WI38 (cell line): ENCODE measurements around the gene NBDY.
"Not testable (repeated sequence)": the region's sequence is repeated elsewhere in the genome, so short reads cannot be mapped to it uniquely, and the experiment has no call there.

Experiments used
- H3K4me3 ChIP-seq: 2 replicates; pipeline ENCODE4 v1.5.1; 2011; ENCODE audit warnings: low read depth, mild to moderate bottlenecking, control low read depth, low read length
- CTCF ChIP-seq: IDR thresholded peaks from 2 replicates; pipeline ENCODE4 v1.5.1; 2012; ENCODE audit warnings: low read depth, mild to moderate bottlenecking, control low read depth, low read length

NBDY gene

GRCh38 chrX:56803850-56804681 lies 75.0 kb downstream of the NBDY start:
- peak overlapping the region; percentile 59 for H3K4me3 ChIP-seq
- TF ChIP-seq CTCF, result no peak

- TF ChIP-seq CTCF, result no peak
- no peak overlapping the region for H3K4me3 ChIP-seq
These were observed 75.8 kb downstream of the NBDY start for GRCh38 chrX:56804867-56805266.

GRCh38 chrX:56805399-56805798 lies 76.4 kb downstream of the NBDY start:
- H3K4me3 ChIP-seq, result no peak overlapping the region
- TF ChIP-seq CTCF, result no peak

DNA sequence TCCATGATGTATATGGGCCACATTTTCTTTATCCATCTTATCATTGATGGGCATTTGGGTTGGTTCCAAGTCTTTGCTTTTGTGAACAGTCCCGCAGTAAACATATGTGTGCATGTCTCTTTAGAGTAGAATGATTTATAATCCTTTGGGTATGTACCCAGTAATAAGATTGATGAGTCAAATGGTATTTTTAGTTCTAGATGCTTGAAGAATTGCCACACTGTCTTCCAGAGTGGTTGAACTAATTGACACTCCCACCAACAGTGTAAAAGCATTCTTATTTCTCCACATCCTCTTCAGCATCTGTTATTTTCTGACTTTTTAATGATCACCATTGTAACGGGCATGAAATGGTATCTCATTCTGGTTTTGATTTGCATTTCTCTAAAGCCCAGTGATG lies 77.1 kb downstream of the NBDY start:
- H3K4me3 ChIP-seq, result not testable (repeated sequence)

DNA sequence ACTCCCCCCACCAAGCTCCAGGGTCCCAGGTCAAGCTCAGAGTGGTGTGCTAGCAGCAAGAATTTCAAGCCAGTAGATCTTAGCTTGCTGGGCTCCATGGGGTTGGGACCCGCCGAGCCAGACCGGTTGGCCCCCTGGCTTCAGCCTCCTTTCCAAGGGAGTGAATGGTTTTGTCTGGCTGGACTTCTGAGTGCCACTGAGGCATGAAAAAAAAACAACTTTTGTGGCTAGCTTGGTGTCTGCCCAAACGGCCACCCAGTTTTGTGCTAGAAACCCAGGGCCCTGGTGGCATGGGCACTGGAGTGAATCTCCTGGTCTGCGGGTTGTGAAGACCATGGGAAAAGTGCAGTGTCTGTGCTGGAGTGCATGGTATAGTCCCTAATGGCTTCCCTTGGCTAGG lies 82.6 kb downstream of the NBDY start:
- no peak overlapping the region for H3K4me3 ChIP-seq
- no peak for TF ChIP-seq CTCF

DNA sequence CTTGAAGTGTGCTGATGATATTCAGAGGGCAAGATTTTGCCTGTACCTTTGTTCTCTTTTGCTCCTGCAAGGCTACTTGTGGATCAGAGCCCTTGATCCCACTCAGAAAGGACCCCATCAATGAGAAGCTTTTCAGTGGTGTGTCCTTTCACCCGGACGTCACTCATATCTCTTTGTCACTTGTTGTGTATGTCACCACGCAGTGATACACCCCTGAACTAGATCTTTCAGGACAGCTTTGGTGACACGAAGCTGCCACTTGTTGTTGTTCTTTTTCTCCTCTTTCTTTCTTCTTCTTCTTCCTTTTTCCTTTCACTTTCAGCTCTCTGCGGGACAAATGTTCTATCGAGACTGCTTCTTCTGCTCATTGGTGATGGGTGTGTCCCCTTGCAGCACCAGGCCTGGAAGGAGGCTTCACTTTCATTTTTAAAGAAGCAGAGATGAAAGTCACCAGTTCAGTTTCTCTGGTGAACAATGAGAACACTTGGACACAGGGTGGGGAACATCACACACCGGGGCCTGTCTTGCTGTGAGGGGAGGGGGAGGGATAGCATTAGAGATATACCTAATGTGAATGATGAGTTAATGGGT lies 83.6 kb downstream of the NBDY start:
- no peak overlapping the region for H3K4me3 ChIP-seq
- TF ChIP-seq CTCF, result no peak

GRCh38 chrX:56813318-56813837 lies 84.3 kb downstream of the NBDY start:
- no peak for TF ChIP-seq CTCF
- H3K4me3 ChIP-seq, result no peak overlapping the region
